Gastrocnemius medialis (tissue), 4 donors: Measurements from ENCODE around the gene MADD. TPM values are rescaled to one million over a fixed set of nuclear protein-coding genes. Genes with fewer than 3 reads are reported as not detected.

Experiments
- ATAC-seq, 2 donors: fragments of 150-250 bp; one replicate each; pipeline ENCODE4 v1.9.1; 2016
- DNase-seq, 2 donors: peaks; one replicate each; pipeline ENCODE4 v3.0.0-alpha.2; 2019
- H3K27ac ChIP-seq, 4 donors: fragments of 200-600 bp; sonication (generic); 1 replicate in 1 of 4; 2 replicates in 3 of 4; pipeline ENCODE4 v1.5.1; 2016 to 2018; ENCODE audit warnings: mild to moderate bottlenecking in 2 of 4, moderate library complexity in 1 of 4
- H3K27me3 ChIP-seq, 3 donors: fragments of 200-600 bp; sonication (generic) in 2 of 3; 1 replicate in 1 of 3; 2 replicates in 2 of 3; pipeline versions ENCODE4 v1.5.1 to v1.6.0; 2016 to 2019; ENCODE audit warnings: mild to moderate bottlenecking in 1 of 3, moderate library complexity in 1 of 3
- H3K36me3 ChIP-seq, 2 donors: fragments of 200-600 bp; sonication (generic) in 1 of 2; one replicate each; pipeline ENCODE4 v1.5.1; 2017 to 2018
- H3K4me1 ChIP-seq, 2 donors: fragments of 200-600 bp; sonication (generic) in 1 of 2; one replicate each; pipeline ENCODE4 v1.5.1; 2016 to 2017; ENCODE audit warnings: mild to moderate bottlenecking in 2 of 2
- H3K4me3 ChIP-seq, 4 donors: fragments of 200-600 bp; sonication (generic) in 3 of 4; 1 replicate in 1 of 4; 2 replicates in 3 of 4; pipeline ENCODE4 v1.5.1; 2016 to 2019; ENCODE audit warnings: mild to moderate bottlenecking in 2 of 4
- H3K9me3 ChIP-seq, 3 donors: fragments of 200-600 bp; sonication (generic) in 2 of 3; 1 replicate in 1 of 3; 2 replicates in 2 of 3; pipeline ENCODE4 v1.5.1; 2016 to 2019
- POLR2A ChIP-seq, 2 donors: fragments of 450-650 bp; IDR thresholded peaks; one replicate each; pipeline ENCODE4 v1.6.1; 2017; ENCODE audit warnings: antibody characterized with exemption in 2 of 2, mild to moderate bottlenecking in 2 of 2, moderate library complexity in 2 of 2
- in situ Hi-C, 4 donors: fragments of 200-750 bp; cut with MboI; loops; one replicate each; pipeline versions ENCODE4 v1.15.0 to v1.8.0; 2017; ENCODE audit warnings: low sequenced_read_pairs in 4 of 4
- intact Hi-C: fragments of 100-400 bp; cut with DNase I; formaldehyde crosslinking; loops from one replicate; pipeline ENCODE4 v1.15.1; 2023; ENCODE audit warnings: low total_unique reads
- total RNA-seq, 4 donors: library from RNA; depleted of rRNA; stranded (reverse); fragments of >200 nt; gene quantifications; one replicate each; pipeline versions ENCODE4 v1.1.0 to v1.2.3, GENCODE V29; 2016
- TF ChIP-seq, protein P1 (sequence below), 5 experiments: fragments of 450-650 bp in 3 of 5; fragments of 200-600 bp in 2 of 5; sonication (generic) in 2 of 5; IDR thresholded peaks in 4 of 5; conservative IDR thresholded peaks in 1 of 5; 1 replicate in 4 of 5; 2 replicates in 1 of 5; pipeline ENCODE4 v1.5.1; 2016 to 2019; ENCODE audit warnings: antibody characterized with exemption in 5 of 5, mild to moderate bottlenecking in 3 of 5, moderate library complexity in 3 of 5

Gene MADD
- 10 to 100 TPM; 39.4 to 47.9 (median 41.6) TPM for total RNA-seq

DNA sequence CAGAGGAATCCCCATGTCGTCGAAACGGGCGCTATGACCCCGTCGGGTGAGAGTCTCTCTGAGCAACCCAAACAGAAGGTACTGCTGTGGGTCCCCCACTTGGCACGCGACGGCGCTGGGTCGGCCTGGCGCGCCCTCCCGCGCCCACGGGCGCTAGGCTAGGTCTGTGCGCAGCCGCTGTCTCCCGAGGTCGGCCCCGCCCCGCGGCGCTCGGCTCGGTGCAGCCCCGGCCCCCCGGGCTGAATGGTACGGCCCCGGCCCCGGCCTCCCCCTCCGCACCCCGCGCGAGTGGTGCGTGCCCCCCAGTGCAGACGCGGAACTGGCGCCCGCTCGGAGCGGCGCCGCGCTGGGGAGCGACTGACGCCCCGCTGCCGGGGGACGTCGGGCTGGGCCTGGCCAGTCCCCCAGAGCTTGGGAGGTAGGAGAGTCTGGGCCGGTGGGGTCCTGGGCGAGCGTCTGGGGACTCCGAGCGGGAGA lies at the start of gene MADD:
Gene MADD (plus strand): TSS at position 305 of the 477 bp plus-strand sequence.
- Histone ChIP-seq H3K4me3 (peak within 1 kb of the TSS; percentile 55 to 87 (median 86)), H3K27me3 (no peaks in the 10 kb centered on the region), H3K9me3 (no peaks in the 10 kb centered on the region), H3K27ac (peak within 1 kb of the TSS; percentile 98 to 99 (median 98)), H3K4me1 (peaks cover 40% of the 10 kb centered on the region in 2 donors), H3K36me3 (peaks cover 0 to 6% of the 10 kb centered on the region in 2 donors)
- ATAC-seq (peak; percentile 74 to 76), DNase-seq (peak; percentile 73 to 89)
- intact Hi-C loops (loop anchor here (1.0 to 2.0 kb wide), 7 partner anchors 22 to 139 kb away; partner anchors contain the start of genes ACP2, ARFGAP2, DDB2 and SLC39A13), in situ Hi-C loops (no loop called here)
- peak; percentile 87 for TF ChIP-seq POLR2A (IDR thresholded peaks at IDR 0.05)
- TF ChIP-seq, protein P1, sequence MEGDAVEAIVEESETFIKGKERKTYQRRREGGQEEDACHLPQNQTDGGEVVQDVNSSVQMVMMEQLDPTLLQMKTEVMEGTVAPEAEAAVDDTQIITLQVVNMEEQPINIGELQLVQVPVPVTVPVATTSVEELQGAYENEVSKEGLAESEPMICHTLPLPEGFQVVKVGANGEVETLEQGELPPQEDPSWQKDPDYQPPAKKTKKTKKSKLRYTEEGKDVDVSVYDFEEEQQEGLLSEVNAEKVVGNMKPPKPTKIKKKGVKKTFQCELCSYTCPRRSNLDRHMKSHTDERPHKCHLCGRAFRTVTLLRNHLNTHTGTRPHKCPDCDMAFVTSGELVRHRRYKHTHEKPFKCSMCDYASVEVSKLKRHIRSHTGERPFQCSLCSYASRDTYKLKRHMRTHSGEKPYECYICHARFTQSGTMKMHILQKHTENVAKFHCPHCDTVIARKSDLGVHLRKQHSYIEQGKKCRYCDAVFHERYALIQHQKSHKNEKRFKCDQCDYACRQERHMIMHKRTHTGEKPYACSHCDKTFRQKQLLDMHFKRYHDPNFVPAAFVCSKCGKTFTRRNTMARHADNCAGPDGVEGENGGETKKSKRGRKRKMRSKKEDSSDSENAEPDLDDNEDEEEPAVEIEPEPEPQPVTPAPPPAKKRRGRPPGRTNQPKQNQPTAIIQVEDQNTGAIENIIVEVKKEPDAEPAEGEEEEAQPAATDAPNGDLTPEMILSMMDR (IDR thresholded peaks at IDR 0.05 in 4 of 5, conservative IDR thresholded peaks at IDR 0.05 in 1 of 5), result no peak

DNA sequence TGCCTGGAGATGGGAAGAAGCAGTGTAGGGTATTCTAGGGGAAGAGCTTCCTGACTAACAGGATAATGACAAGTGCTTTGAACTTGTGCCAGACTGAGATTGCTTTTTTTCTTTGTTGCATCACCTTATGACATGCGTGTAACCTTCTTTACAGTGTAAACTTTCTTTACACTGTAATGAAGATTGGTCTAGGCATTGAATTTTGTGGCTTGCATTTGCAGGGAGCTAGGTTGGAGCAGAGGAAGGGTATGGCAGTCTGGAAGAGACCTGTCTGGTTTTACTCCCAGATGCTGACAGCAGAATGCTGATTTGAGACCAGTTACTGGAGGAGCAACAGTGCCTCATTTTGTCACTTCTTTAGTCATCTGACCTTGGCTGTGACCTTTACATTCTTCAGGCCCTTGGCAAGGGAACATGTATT lies 49.5 kb upstream of the MADD start:
- peaks cover 0 to 11% of the 10 kb centered on the region in 2 donors for H3K36me3 ChIP-seq
- TF ChIP-seq POLR2A (IDR thresholded peaks at IDR 0.05), result no peak
- TF ChIP-seq, protein P1 (IDR thresholded peaks at IDR 0.05 in 4 of 5, conservative IDR thresholded peaks at IDR 0.05 in 1 of 5), result no peak
- intact Hi-C loops, result no loop called here
- no peaks in the 10 kb centered on the region for H3K27me3 ChIP-seq
- H3K9me3 ChIP-seq, result no peaks in the 10 kb centered on the region
- peaks cover 11 to 13% of the 10 kb centered on the region in 2 donors for H3K4me1 ChIP-seq
- DNase-seq (no peak), ATAC-seq (no peak)
- no peak overlapping the region for H3K4me3 ChIP-seq
- no peak overlapping the region for H3K27ac ChIP-seq
- in situ Hi-C loops, result no loop called here

DNA sequence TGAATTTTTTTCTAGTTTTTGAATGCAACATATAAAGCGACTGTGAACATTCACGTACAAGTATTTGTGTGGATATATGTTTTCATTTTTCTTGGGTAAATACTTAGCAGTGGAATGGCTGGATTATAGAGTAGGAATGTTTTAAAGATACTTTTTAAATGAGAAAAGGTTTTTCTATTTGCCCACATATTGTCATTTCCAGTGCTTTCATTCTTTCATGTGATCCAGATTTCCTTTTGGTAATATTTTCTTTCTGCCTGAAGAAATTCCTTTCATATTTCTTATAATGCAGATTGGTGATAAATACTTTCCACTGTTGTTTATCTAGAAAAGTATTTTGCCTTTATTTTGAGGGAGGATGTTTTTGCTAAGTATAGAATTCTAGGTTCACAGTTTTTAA lies 47.2 kb upstream of the MADD start:
- intact Hi-C loops, result no loop called here

DNA sequence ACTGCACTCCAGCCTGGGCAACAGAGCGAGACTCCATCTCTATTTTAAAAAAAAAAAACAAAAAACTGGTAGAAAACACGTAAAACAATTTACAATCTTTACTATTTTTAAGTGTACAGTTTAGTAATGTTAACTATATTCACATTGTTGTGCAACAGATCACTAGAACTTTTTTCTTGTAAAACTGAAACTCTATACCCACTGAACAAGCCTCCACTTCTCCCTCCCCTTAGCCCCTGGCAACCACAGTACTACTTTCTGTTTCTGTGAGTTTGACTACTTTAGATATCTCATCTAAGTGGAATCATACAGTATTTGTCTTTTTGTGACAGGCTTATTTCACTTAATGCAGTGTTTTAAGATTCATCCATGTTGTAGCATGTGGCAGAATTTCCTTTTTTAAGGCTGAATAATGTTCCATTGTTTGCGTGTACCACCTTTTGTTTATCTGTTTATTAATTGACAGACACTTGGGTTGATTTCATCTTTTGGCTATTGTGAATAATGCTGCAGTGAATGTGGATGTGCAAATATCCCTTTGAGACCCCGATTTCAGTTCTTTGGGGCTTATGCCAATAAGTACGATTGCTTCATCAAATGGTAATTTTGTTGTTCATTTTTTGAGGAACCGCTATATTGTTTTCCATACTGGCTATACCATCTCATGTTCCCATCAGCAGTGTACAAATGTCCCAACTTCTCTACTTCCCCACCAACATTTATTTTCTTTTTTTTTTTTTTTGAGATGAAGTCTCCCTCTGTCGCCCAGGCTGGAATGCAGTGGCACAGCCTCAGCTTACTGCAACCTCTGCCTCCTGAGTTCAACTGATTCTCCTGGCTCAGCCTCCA lies 44.2 kb upstream of the MADD start:
- H3K4me1 ChIP-seq, result no peaks in the 10 kb centered on the region
- peaks cover 0 to 11% of the 10 kb centered on the region in 2 donors for H3K36me3 ChIP-seq
- no peak overlapping the region for H3K27ac ChIP-seq
- ATAC-seq (no peak), DNase-seq (no peak)
- in situ Hi-C loops (loop anchor here in 2 of 4 donors (25.0 kb wide), 1 partner anchor 137 kb away; the partner anchor contains the start of gene MYBPC3 (in 2 of the 2)), intact Hi-C loops (no loop called here)
- H3K9me3 ChIP-seq, result no peaks in the 10 kb centered on the region
- no peak for TF ChIP-seq POLR2A (IDR thresholded peaks at IDR 0.05)
- TF ChIP-seq, protein P1 (IDR thresholded peaks at IDR 0.05 in 4 of 5, conservative IDR thresholded peaks at IDR 0.05 in 1 of 5), result no peak
- H3K27me3 ChIP-seq, result no peaks in the 10 kb centered on the region
- no peak overlapping the region for H3K4me3 ChIP-seq

More for the DNA sequence above, 47.2 kb upstream of the MADD start:
- H3K9me3 ChIP-seq, result no peaks in the 10 kb centered on the region
- no peaks in the 10 kb centered on the region for H3K4me1 ChIP-seq
- TF ChIP-seq POLR2A (IDR thresholded peaks at IDR 0.05), result no peak
- TF ChIP-seq, protein P1 (IDR thresholded peaks at IDR 0.05 in 4 of 5, conservative IDR thresholded peaks at IDR 0.05 in 1 of 5), result no peak
- no peak for ATAC-seq
- no peak overlapping the region for H3K4me3 ChIP-seq
- no peak overlapping the region for H3K27ac ChIP-seq
- H3K27me3 ChIP-seq, result no peaks in the 10 kb centered on the region
- peaks cover 0 to 11% of the 10 kb centered on the region in 2 donors for H3K36me3 ChIP-seq
- no peak for DNase-seq
- in situ Hi-C loops, result no loop called here
